Kasumi-1 (cell line): ENCODE measurements around the gene CRTAP.
"Not testable (repeated sequence)": the region's sequence is repeated elsewhere in the genome, so short reads cannot be mapped to it uniquely, and the experiment has no call there.

Source experiments
- DNase-seq, 2 experiments: peaks; one replicate each; lab custom pipeline; 2025; lab: John Stamatoyannopoulos, UW

Gene CRTAP

DNA sequence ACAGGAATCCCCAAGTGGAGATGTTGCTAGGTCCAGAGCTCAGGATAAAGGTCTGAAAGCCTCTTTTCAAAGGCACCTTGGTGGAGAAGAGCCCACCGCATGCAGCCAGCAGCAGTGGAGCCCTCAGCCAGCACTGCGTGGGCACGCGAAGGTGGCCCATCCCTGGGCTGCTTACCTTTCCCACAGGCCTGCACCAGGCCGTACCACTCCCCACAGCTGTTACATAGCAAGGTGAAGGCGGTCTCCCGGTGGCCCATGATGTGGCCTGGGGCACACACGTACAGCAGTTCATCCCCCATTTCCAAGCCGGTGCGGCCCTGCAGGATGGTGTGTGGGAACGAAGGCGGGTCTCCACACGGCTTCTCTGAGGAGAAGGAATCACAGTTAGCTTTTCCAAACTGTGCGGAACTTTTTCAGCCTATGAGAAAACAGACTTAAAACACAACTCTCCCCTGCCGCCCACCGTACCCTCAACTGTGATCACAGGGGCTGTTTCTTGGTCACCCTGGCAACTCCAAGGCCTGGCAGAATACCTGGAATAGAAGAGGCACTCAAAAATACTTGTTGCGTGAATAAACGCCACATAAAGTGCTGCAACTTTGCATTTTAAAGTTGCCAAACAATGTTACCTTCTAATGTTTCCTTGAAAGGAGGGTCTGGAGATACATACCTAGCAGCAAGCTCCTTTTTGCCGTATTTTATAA lies 61.0 kb downstream of the CRTAP start:
- DNase-seq = no peak

DNA sequence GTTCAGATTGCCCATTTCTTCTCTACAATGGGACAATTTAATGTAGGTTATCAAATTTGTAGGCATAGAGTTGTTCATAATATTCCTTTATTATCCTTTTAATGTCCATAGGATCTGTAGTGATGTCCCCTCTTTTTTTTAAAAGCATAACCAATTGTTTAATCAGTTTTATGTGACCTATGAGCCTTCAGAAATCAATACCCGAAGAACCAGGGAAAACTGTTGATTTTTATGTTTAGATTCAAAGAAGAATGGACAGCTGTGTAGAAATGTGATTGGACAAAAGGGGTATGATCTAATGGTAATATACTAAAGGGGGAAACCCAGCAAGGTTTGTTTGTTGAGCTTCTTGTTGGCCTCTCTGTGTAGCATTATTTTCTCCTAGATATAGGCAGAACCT lies 65.3 kb downstream of the CRTAP start:
- DNase-seq = no peak

DNA sequence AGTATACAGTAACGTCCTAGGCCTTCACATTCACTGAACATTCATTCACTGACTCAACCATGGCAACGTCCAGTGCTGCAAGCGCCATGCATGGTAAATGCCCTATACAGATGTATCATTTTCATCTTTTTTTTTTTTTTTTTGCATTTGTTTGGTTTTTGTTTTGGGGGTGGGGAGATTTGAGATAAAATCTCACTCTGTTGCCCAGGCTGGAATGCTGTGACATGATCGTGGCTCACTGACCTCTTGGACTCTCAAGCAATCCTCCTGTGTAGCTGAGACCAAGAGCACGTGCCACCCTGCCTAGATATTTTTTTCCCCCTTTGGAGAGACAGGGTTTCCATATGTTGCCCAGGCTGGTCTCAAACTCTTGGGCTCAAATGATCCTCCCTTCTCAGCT lies 67.4 kb downstream of the CRTAP start:
- no peak for DNase-seq

DNA sequence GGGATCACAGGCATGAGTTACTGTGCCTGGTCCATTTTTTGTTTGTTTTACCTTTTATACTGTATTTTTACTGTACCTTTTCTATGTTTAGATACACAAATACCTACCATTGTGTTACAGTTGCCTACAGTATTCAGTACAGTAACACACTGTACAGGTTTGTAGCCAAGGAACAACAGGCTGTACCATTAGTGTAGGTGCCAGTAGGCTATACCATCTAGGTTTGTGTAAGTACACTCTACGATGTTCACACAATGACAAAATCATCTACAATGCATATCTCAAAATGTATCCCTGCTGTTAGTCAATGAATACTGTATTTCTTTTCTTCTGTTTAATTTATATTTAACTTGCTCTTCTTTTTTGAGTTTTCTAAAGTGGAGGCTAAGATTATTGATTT lies 67.8 kb downstream of the CRTAP start:
- not testable (repeated sequence) for DNase-seq

DNA sequence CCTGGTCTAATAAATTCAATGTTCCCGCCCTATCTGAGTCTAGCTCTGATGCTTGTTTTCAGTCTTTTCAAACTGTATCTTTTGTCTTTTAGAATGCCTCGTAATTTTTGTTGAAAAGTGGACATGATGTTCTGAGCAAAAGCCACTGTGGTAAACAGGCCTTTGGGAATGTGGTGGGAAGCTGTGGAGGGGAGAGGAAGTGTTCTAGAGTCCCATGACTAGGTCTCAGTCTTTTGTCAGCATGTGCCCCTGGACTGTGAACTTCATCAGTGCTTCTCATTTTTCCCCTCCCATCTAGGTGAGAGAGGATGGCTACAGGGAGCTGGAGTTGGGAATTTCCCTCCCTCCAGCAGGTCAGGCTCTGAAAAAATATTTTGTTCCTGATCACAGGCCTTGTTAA lies 71.0 kb downstream of the CRTAP start:
- no peak for DNase-seq

DNA sequence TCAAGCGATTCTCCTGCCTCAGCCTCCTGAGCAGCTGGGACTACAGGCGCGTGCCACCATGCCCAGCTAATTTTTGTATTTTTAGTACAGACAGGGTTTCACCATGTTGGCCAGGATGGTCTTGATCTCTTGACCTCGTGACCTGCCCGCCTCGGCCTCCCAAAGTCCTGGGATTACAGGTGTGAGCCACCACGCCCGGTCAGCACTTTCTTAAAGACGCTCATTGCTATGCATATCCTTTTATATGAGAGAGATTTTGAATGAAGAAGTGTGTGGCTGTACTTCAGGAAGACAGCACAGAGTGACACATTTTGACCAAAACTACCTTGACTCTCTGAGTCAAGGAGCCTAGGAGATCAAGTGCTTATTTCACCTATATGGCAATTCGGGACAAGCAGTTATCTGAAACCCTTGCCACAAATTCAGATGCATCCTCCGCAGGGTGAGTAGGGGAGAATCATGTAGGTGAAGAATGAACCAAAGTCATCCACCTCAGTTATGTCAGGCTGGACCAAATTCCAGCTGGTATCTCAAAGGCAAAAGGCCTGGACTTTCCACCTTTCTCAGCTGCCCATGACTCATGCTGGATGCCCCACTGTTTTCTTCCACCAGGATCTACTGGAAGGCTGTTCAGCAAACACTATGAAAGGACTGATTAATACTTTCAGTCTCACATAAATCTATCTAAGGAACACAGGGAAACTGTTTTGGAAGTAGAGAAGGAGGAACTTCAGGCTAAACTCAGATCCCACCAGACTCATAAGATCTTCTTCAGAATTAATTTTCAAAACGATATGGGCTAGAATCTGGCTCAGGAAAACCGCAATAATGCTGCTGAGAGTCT lies 72.9 kb downstream of the CRTAP start:
- no peak for DNase-seq

DNA sequence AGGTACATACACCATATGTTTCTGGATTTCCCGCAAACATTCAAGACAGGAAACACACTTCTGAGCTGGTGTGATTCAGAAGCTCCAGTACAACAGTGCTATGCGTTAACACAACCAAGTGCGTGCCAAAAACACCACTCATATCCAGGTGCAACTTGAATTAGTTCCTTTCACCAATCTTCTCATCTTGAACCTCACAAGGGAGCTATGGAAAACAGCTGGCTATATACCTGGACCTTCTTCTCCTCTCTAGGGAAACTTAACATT lies 73.5 kb downstream of the CRTAP start:
- DNase-seq = peak; percentile 59 to 66

DNA sequence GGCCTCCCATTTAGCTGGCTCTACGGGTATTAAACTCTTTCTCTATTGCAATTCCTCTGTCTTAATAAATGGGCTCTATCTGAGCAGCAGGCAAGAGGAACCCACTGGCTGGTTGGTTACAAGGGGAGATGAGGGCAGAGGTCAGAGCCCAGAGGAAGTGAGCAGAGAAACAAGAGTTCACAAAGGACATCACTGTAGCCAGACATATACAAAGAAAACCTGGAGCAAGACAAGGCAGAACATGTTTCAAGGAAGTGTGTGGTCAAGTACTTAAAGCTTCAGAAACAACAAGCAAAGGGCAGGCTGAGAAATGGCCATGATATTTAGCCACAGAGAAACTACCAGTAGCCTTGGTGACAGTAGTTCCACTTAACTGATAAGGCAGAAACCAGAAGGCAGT lies 80.5 kb downstream of the CRTAP start:
- DNase-seq = no peak

DNA sequence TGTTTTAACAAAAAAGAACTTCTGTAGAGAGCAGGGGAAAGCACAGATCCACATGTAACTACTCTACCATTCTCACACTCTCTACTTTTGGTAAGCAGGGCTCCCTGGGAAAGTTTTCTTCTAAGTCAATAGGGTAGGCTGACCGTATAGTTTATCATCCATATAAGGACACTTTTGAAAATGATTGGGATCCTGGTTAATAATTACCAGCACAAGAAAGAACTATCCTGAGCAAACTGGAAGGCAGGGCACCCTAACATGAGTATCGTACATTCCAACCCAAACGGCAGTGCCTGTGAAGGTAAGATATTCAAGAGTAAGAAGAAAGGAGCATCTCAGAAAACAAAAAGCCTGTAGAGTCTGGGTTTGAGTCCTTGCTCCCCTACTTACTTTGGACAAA lies 82.7 kb downstream of the CRTAP start:
- no peak for DNase-seq
